CD4-positive, alpha-beta T cell (primary cell): ENCODE measurements around the gene MED20. TPM values are rescaled to one million over a fixed set of nuclear protein-coding genes. Genes with fewer than 3 reads are reported as not detected.

Source experiments
- ATAC-seq: fragments of 200-7000 bp; cut with Tn5 transposase; one replicate; pipeline ENCODE4 v1.10.0; 2022; ENCODE audit warnings: mild to moderate bottlenecking; ENCODE audit not compliant: poor library complexity
- CTCF ChIA-PET: fragments of 350-600 bp; sonication (Branson Sonifier 250); formaldehyde crosslinking; loops from one replicate; lab custom pipeline; 2021; ENCODE audit warnings: antibody characterized with exemption, inconsistent platforms; lab: Charles Lee
- POLR2A ChIA-PET: fragments of 350-600 bp; sonication (Branson Sonifier 250); formaldehyde crosslinking; loops from one replicate; lab custom pipeline; 2021; ENCODE audit warnings: antibody characterized with exemption, inconsistent platforms; lab: Charles Lee
- DNase-seq, 14 experiments: peaks; one replicate each; pipeline ENCODE4 v3.0.0-alpha.2; 2013 to 2020; ENCODE audit warnings: mixed read lengths in 2 of 14
- H3K27ac ChIP-seq, 2 donors: one replicate each; pipeline versions ENCODE4 v1.5.1 to v1.7.0; 2013; ENCODE audit warnings: low read length in 2 of 2, low read depth in 1 of 2, mild to moderate bottlenecking in 1 of 2
- H3K27me3 ChIP-seq, 2 experiments: 1 replicate in 1 of 2; 2 replicates in 1 of 2; pipeline versions ENCODE4 v1.6.1 to v1.7.0; 2013; ENCODE audit warnings: low read length in 2 of 2, control low read depth in 1 of 2, mild to moderate bottlenecking in 1 of 2, moderate library complexity in 1 of 2; ENCODE audit not compliant: insufficient read depth in 2 of 2, control insufficient read depth in 1 of 2
- H3K36me3 ChIP-seq: one replicate; pipeline ENCODE4 v1.6.1; 2013; ENCODE audit warnings: low read length, control low read depth; ENCODE audit not compliant: insufficient read depth
- H3K4me1 ChIP-seq: one replicate; pipeline ENCODE4 v1.6.1; 2013; ENCODE audit warnings: low read length, control low read depth; ENCODE audit not compliant: insufficient read depth
- H3K4me3 ChIP-seq: one replicate; pipeline ENCODE4 v1.5.1; 2013; ENCODE audit warnings: mild to moderate bottlenecking, low read length, moderate library complexity
- H3K9me3 ChIP-seq, 2 experiments: 1 replicate in 1 of 2; 2 replicates in 1 of 2; pipeline versions ENCODE4 v1.6.1 to v1.7.0; 2013; ENCODE audit warnings: low read length in 2 of 2, mild to moderate bottlenecking in 2 of 2, control low read depth in 1 of 2, moderate library complexity in 1 of 2; ENCODE audit not compliant: control insufficient read depth in 1 of 2, insufficient read depth in 1 of 2
- H3K27ac Mint-ChIP-seq: one replicate; pipeline ENCODE4 v1.8.0; 2020; ENCODE audit warnings: mixed read lengths
- H3K27me3 Mint-ChIP-seq: one replicate; pipeline ENCODE4 v1.8.0; 2021; ENCODE audit warnings: mixed read lengths
- H3K36me3 Mint-ChIP-seq: one replicate; pipeline ENCODE4 v1.8.0; 2021; ENCODE audit warnings: low read depth, mixed read lengths
- H3K4me1 Mint-ChIP-seq: one replicate; pipeline ENCODE4 v1.8.0; 2021; ENCODE audit warnings: low read depth, mixed read lengths
- H3K4me3 Mint-ChIP-seq: one replicate; pipeline ENCODE4 v1.8.0; 2020; ENCODE audit warnings: mild to moderate bottlenecking, mixed read lengths
- H3K9me3 Mint-ChIP-seq: one replicate; pipeline ENCODE4 v1.8.0; 2020; ENCODE audit warnings: mixed read lengths
- CTCF ChIP-seq: fragments of 200-600 bp; IDR thresholded peaks from one replicate; pipeline ENCODE4 v1.8.0; 2022; ENCODE audit warnings: antibody characterized with exemption, mild to moderate bottlenecking
- intact Hi-C, 2 experiments: fragments of 100-400 bp; cut with DNase I in 1 of 2; cut with micrococcal nuclease in 1 of 2; formaldehyde crosslinking; loops; one replicate each; pipeline versions ENCODE4 v1.15.1 to v1.9.0; 2023 to 2025; cut with DNase I, micrococcal nuclease
- total RNA-seq, 174 experiments: library from RNA in 2 of 174; stranded (reverse) in 2 of 174; gene quantifications; one replicate each; pipeline ENCODE4 v1.2.3 and lab custom pipeline; 2021 to 2026

The MED20 gene
- total RNA-seq, 2 experiments from 2014 or later = 1.3 to 1.6 TPM

GRCh38 chr6:41887331-41887751 is 33.6 kb downstream of the MED20 start:
- Mint-ChIP-seq H3K9me3 (no peaks in the 10 kb centered on the region), H3K36me3 (no peaks in the 10 kb centered on the region), H3K4me3 (no peak overlapping the region), H3K4me1 (no peaks in the 10 kb centered on the region), H3K27me3 (no peaks in the 10 kb centered on the region), H3K27ac (no peak overlapping the region)
- ATAC-seq (no peak), DNase-seq (no peak)
- ChIA-PET CTCF (interaction anchor here (2.4 kb wide), 1 partner anchor 34 kb away, joined by 7 read pairs; the partner anchor contains the start of genes BYSL and MED20), POLR2A (no interaction called here)
- no peak for TF ChIP-seq CTCF
- intact Hi-C loops = no loop called here
- Histone ChIP-seq H3K36me3 (no peaks in the 10 kb centered on the region), H3K4me3 (no peak overlapping the region), H3K27ac (no peak overlapping the region), H3K9me3 (no peaks in the 10 kb centered on the region), H3K27me3 (no peaks in the 10 kb centered on the region), H3K4me1 (no peaks in the 10 kb centered on the region)

- Mint-ChIP-seq H3K27me3 (no peaks in the 10 kb centered on the region), H3K4me1 (no peaks in the 10 kb centered on the region), H3K9me3 (no peaks in the 10 kb centered on the region), H3K4me3 (no peak overlapping the region), H3K36me3 (no peaks in the 10 kb centered on the region), H3K27ac (no peak overlapping the region)
- DNase-seq (no peak), ATAC-seq (no peak)
- ChIA-PET CTCF (interaction anchor here (2.4 kb wide), 1 partner anchor 35 kb away, joined by 7 read pairs; the partner anchor contains the start of genes BYSL and MED20), POLR2A (no interaction called here)
- intact Hi-C loops = no loop called here
- no peaks in the 10 kb centered on the region for H3K9me3 ChIP-seq
- no peak for TF ChIP-seq CTCF
- H3K4me1 ChIP-seq = no peaks in the 10 kb centered on the region
- H3K4me3 ChIP-seq = no peak overlapping the region
- H3K36me3 ChIP-seq = no peaks in the 10 kb centered on the region
- no peak overlapping the region for H3K27ac ChIP-seq
- no peaks in the 10 kb centered on the region for H3K27me3 ChIP-seq
These were observed 35.0 kb downstream of the MED20 start for GRCh38 chr6:41885930-41886329.

DNA sequence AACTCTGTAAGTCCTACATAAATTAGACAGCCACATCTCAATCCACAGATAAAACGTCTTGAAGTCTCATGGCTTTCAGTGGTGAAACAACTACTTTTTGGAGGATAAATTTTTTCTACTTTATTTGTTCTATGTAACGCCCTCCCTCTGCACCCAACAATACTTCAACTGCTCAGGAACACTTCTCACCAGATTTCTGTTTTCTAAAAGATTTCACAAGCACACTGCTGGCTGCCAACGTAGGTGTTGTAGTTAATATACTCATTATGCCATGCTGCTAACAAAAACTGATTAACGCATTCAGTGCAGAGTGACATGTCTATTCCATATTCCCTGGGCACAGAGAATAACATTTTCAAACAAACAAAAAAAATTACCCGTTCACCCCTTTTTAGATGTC is 36.0 kb downstream of the MED20 start:
- Histone ChIP-seq H3K4me1 (no peaks in the 10 kb centered on the region), H3K36me3 (no peaks in the 10 kb centered on the region), H3K4me3 (no peak overlapping the region), H3K9me3 (no peaks in the 10 kb centered on the region), H3K27me3 (no peaks in the 10 kb centered on the region), H3K27ac (no peak overlapping the region)
- DNase-seq (no peak), ATAC-seq (no peak)
- H3K9me3 Mint-ChIP-seq = no peaks in the 10 kb centered on the region
- intact Hi-C loops = no loop called here
- H3K4me1 Mint-ChIP-seq = no peaks in the 10 kb centered on the region
- no peak for TF ChIP-seq CTCF
- ChIA-PET CTCF (no interaction called here), POLR2A (no interaction called here)
- H3K4me3 Mint-ChIP-seq = no peak overlapping the region
- H3K27ac Mint-ChIP-seq = no peak overlapping the region
- H3K27me3 Mint-ChIP-seq = no peaks in the 10 kb centered on the region
- no peaks in the 10 kb centered on the region for H3K36me3 Mint-ChIP-seq
